Upper lobe of right lung (tissue), 1 donor: ENCODE data around the gene VWA8. TPM values are rescaled to one million over a fixed set of nuclear protein-coding genes. Genes with fewer than 3 reads are reported as not detected.
"Not testable (repeated sequence)": the region's sequence is repeated elsewhere in the genome, so short reads cannot be mapped to it uniquely, and the experiment has no call there.

ENCODE experiments used
- ATAC-seq: fragments of 200-7000 bp; cut with Tn5 transposase; one replicate; pipeline ENCODE4 v1.9.1; 2020; ENCODE audit warnings: mild to moderate bottlenecking, moderate library complexity
- DNase-seq: peaks from one replicate; pipeline ENCODE4 v3.0.0-alpha.2; 2020
- H3K27ac ChIP-seq: fragments of 200-600 bp; one replicate; pipeline ENCODE4 v1.8.0; 2022
- H3K27me3 ChIP-seq: fragments of 200-600 bp; one replicate; pipeline ENCODE4 v1.8.0; 2022; ENCODE audit warnings: mild to moderate bottlenecking
- H3K36me3 ChIP-seq: fragments of 200-600 bp; one replicate; pipeline ENCODE4 v1.8.0; 2022
- H3K4me1 ChIP-seq: fragments of 200-600 bp; one replicate; pipeline ENCODE4 v1.8.0; 2022
- H3K4me3 ChIP-seq: fragments of 200-600 bp; one replicate; pipeline ENCODE4 v1.8.0; 2022; ENCODE audit warnings: mild to moderate bottlenecking
- H3K9me3 ChIP-seq: fragments of 200-600 bp; one replicate; pipeline ENCODE4 v1.8.0; 2022
- CTCF ChIP-seq: fragments of 200-600 bp; IDR thresholded peaks from one replicate; pipeline ENCODE4 v1.8.0; 2022; ENCODE audit warnings: antibody characterized with exemption
- intact Hi-C: fragments of 100-400 bp; cut with DNase I; formaldehyde crosslinking; loops from one replicate; pipeline ENCODE4 v1.11.0; 2022
- total RNA-seq: library from RNA; stranded (reverse); fragmentation: NEBNext Ultra II Directional; extraction: Animal tissue kit (Norgen Biotek cat#: 25700); gene quantifications from one replicate; pipeline ENCODE4 v1.2.1, GENCODE V29; 2021
- donor health status: DM: no; HTN: yes; CAD: no; lungs with severe emphysema.

VWA8 gene
- total RNA-seq, 1 donor from 2014 or later = 20.6 TPM

DNA sequence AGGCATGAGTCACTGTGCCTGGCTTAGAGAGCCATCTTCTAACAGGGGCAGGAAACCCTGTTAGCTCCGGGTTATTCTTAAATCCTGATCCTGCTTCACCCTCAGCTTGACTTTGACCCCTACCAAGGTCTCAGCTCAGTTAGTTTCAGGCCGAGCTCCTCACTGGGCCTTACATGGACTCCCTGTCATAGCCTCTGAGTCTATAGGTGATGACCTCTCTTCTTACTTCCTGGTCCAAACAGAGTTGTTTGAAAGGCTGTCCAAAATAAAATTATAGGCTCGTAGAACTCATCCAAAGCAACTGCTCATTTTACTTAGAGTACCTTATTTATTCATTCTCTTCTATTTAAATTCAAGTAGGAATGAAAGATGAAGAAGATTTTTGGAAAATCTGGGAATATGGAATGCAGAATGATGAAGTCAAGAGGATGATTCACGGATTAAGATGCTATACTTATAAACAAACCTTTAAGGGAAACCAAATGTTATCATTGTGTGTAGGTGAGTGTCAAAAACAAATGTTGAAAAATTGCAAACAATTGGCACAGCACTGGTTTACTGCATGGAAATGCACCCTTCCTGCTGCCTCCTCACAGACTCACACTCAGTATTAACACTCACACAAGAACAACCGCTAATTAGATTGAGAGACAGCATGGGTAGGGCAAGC lies 329.5 kb downstream of the VWA8 start:
- DNase-seq (no peak), ATAC-seq (no peak)
- Histone ChIP-seq H3K4me1 (no peaks in the 10 kb centered on the region), H3K4me3 (no peak overlapping the region), H3K36me3 (no peaks in the 10 kb centered on the region), H3K27me3 (no peaks in the 10 kb centered on the region), H3K27ac (no peak overlapping the region), H3K9me3 (no peaks in the 10 kb centered on the region)
- no peak for TF ChIP-seq CTCF
- intact Hi-C loops = no loop called here

DNA sequence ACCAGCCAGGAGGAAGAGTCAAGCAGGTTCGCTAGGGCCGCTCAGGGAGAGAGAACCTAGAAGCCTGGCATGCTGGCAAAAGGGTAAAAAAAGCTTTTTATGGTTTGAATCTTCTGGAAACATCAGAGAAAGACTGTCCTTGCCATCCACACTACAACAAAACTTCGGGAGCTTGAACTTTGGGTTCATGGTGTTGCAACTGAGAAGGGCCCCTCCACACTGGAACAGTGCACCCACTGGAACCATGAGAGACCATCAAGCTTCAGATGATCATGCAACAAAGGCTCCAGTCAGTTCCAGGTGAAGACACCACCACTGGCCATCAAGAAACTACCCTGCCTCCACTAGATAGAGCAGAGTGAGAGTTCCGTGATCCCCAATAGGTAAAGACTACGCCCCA lies 333.5 kb downstream of the VWA8 start:
- H3K4me1 ChIP-seq = peaks cover 6% of the 10 kb centered on the region
- no peak for DNase-seq
- no peak overlapping the region for H3K4me3 ChIP-seq
- H3K9me3 ChIP-seq = no peaks in the 10 kb centered on the region
- no peaks in the 10 kb centered on the region for H3K36me3 ChIP-seq
- H3K27me3 ChIP-seq = no peaks in the 10 kb centered on the region
- H3K27ac ChIP-seq = no peak overlapping the region
- TF ChIP-seq CTCF = no peak
- intact Hi-C loops = no loop called here
- ATAC-seq = no peak

DNA sequence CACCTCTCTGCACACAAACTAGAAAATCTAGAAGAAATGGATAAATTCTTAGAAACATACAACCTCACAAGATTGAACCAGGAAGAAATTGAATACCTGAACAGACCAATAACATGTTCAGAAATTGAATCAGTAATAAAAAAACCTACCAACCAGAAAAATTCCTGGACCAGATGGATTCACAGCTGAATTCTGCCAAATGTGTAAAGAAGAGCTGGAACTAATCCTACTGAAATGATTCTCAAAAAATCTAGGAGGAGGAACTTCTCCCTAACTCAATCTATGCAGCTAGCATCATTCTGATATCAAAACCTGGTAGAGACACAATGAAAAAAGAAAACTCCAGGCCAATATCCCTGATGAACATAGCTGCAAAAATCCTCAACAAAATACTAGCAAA lies 336.9 kb downstream of the VWA8 start:
- no peak for TF ChIP-seq CTCF
- no peaks in the 10 kb centered on the region for H3K9me3 ChIP-seq
- DNase-seq (no peak), ATAC-seq (no peak)
- no peaks in the 10 kb centered on the region for H3K36me3 ChIP-seq
- no peak overlapping the region for H3K4me3 ChIP-seq
- no peak overlapping the region for H3K27ac ChIP-seq
- H3K27me3 ChIP-seq = no peaks in the 10 kb centered on the region
- H3K4me1 ChIP-seq = peaks cover 19% of the 10 kb centered on the region
- intact Hi-C loops = no loop called here

- TF ChIP-seq CTCF = no peak
- intact Hi-C loops = no loop called here
- DNase-seq = no peak
- no peaks in the 10 kb centered on the region for H3K36me3 ChIP-seq
- ATAC-seq = peak; percentile 39
- H3K4me3 ChIP-seq = no peak overlapping the region
- no peaks in the 10 kb centered on the region for H3K27me3 ChIP-seq
- no peaks in the 10 kb centered on the region for H3K9me3 ChIP-seq
- H3K4me1 ChIP-seq = peaks cover 19% of the 10 kb centered on the region
- peak overlapping the region; percentile 55 for H3K27ac ChIP-seq
Measured at GRCh38 chr13:41622432-41623429, 338.2 kb downstream of the VWA8 start.

DNA sequence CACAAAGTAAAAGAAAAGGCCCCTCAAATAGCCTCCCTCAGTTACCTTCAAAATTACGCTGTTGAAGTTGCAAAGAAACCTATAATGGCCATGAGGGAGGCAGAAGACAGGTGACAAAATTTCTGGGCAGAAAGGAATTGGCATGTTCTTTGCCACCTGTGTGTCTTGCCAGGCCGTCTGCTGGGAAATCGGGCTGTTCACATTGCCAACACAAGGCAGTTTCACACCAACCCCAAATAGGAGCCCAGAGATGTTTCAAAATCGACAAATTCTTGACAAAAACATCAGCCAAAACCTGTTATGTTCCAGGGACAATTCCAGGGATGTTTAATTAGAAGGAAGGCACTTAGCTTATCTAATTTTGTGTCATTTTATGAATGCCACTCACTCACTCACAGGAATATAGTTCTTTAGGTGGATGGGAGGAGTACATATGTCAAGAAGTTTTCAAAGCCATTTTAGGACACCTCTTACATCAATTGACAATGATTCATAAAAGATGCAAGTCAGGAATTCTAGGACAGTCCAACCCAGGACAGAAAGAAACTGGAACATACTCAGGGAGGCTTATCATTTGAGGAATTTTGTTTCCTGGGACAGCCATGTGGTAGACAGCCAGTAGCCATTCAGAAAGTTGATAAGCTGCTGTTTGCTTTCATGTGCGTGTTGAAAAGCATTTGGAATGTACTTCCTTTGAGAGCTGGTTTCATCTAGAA lies 339.0 kb downstream of the VWA8 start:
- no peak for TF ChIP-seq CTCF
- Histone ChIP-seq H3K27me3 (no peaks in the 10 kb centered on the region), H3K27ac (peak overlapping the region; percentile 55), H3K9me3 (no peaks in the 10 kb centered on the region), H3K4me3 (no peak overlapping the region), H3K36me3 (no peaks in the 10 kb centered on the region), H3K4me1 (peaks cover 19% of the 10 kb centered on the region)
- DNase-seq (no peak), ATAC-seq (peak; percentile 88)
- intact Hi-C loops = no loop called here

- H3K9me3 ChIP-seq, H3K36me3 ChIP-seq, DNase-seq, ATAC-seq, intact Hi-C loops, H3K27me3 ChIP-seq, H3K27ac ChIP-seq, H3K4me3 ChIP-seq: not testable (repeated sequence)
- H3K4me1 ChIP-seq = peaks cover 34% of the 10 kb centered on the region
Measured at GRCh38 chr13:41617633-41618032, 343.3 kb downstream of the VWA8 start.
